ENCODE measurements around the gene BNC2.

DNA sequence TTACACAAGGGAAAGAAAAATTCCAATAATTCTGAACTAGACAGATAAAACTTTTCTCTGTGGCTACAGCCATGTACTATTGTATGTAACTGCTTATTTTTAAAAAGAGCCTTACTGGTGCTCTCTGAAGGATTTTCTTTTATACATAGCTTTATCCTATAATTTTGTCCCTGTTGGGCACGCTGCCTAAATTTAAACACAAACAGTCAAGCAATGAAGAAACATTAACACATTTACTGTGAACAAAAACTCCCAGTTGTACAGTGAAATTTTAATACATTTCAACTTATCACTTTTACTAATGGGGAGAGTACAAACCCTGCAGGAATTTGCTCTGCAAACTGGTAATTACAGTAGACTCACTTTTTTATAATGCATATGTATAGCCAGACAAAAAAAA lies 273.3 kb downstream of the BNC2 start:
- TF ChIP-seq, protein P1, sequence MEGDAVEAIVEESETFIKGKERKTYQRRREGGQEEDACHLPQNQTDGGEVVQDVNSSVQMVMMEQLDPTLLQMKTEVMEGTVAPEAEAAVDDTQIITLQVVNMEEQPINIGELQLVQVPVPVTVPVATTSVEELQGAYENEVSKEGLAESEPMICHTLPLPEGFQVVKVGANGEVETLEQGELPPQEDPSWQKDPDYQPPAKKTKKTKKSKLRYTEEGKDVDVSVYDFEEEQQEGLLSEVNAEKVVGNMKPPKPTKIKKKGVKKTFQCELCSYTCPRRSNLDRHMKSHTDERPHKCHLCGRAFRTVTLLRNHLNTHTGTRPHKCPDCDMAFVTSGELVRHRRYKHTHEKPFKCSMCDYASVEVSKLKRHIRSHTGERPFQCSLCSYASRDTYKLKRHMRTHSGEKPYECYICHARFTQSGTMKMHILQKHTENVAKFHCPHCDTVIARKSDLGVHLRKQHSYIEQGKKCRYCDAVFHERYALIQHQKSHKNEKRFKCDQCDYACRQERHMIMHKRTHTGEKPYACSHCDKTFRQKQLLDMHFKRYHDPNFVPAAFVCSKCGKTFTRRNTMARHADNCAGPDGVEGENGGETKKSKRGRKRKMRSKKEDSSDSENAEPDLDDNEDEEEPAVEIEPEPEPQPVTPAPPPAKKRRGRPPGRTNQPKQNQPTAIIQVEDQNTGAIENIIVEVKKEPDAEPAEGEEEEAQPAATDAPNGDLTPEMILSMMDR (IDR thresholded peaks at IDR 0.05), result no peak
- TF ChIP-seq POLR2A (IDR thresholded peaks at IDR 0.05), result no peak

Data from Peyer's patch (tissue), 4 donors.